ENCODE data around the gene DYSF.

DNA sequence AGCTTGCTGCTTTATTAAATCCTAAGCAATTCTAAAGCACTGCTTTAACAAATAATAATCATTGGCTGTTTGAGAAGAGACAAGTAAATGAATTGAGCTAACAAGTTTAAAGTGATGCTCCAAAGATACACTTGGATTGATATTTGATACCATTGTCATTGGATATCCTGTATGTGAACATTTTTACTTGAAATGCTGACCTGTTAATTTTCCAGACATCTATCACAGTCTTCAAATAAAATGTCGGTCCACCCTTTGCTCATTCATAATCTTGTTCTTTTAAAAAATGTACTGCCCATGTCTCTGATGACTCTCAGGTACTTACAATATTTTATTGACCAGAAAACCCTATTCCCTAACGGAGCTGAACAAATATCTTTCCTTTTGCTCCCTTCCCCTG, 202.1 kb downstream of the DYSF start:
- TF ChIP-seq, protein P1, sequence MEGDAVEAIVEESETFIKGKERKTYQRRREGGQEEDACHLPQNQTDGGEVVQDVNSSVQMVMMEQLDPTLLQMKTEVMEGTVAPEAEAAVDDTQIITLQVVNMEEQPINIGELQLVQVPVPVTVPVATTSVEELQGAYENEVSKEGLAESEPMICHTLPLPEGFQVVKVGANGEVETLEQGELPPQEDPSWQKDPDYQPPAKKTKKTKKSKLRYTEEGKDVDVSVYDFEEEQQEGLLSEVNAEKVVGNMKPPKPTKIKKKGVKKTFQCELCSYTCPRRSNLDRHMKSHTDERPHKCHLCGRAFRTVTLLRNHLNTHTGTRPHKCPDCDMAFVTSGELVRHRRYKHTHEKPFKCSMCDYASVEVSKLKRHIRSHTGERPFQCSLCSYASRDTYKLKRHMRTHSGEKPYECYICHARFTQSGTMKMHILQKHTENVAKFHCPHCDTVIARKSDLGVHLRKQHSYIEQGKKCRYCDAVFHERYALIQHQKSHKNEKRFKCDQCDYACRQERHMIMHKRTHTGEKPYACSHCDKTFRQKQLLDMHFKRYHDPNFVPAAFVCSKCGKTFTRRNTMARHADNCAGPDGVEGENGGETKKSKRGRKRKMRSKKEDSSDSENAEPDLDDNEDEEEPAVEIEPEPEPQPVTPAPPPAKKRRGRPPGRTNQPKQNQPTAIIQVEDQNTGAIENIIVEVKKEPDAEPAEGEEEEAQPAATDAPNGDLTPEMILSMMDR (IDR thresholded peaks at IDR 0.05; ENCODE audit: low read depth, low read length) = no peak
- no peak for TF ChIP-seq EZH2phosphoT487 (IDR thresholded peaks at IDR 0.05; ENCODE audit: low read depth)
